Trophoblast cell (in vitro differentiated cells and primary cell): ENCODE measurements around the gene SLC35A2.

Source experiments
- DNase-seq, 2 donors: peaks; one replicate each; pipeline ENCODE4 v3.0.0-alpha.2; 2016
- H2AFZ ChIP-seq: 2 replicates; pipeline ENCODE4 v1.6.1; 2013; ENCODE audit warnings: low read length, moderate library complexity, mild to moderate bottlenecking; ENCODE audit not compliant: insufficient read depth, poor library complexity
- H2AK5ac ChIP-seq: 2 replicates; pipeline ENCODE4 v1.6.1; 2013; ENCODE audit warnings: mild to moderate bottlenecking, low read length
- H2BK120ac ChIP-seq: 2 replicates; pipeline ENCODE4 v1.6.1; 2013; ENCODE audit warnings: low read length, mild to moderate bottlenecking, moderate library complexity; ENCODE audit not compliant: insufficient read depth, poor library complexity
- H2BK12ac ChIP-seq: 2 replicates; pipeline ENCODE4 v1.6.1; 2013; ENCODE audit warnings: mild to moderate bottlenecking, low read length, moderate library complexity
- H2BK5ac ChIP-seq: 2 replicates; pipeline ENCODE4 v1.6.1; 2013; ENCODE audit warnings: low read length, low read depth, moderate library complexity, mild to moderate bottlenecking; ENCODE audit not compliant: poor library complexity
- H3K14ac ChIP-seq: 2 replicates; pipeline ENCODE4 v1.6.1; 2013; ENCODE audit warnings: mild to moderate bottlenecking, low read length
- H3K18ac ChIP-seq: 2 replicates; pipeline ENCODE4 v1.6.1; 2013; ENCODE audit warnings: mild to moderate bottlenecking, low read length
- H3K23ac ChIP-seq: 2 replicates; pipeline ENCODE4 v1.6.1; 2013; ENCODE audit warnings: low read length
- H3K27ac ChIP-seq: 2 replicates; pipeline ENCODE4 v1.5.1; 2013; ENCODE audit warnings: low read depth, mild to moderate bottlenecking, inconsistent platforms, low read length, moderate library complexity
- H3K27me3 ChIP-seq: 2 replicates; pipeline ENCODE4 v1.6.1; 2013; ENCODE audit warnings: inconsistent platforms, mild to moderate bottlenecking, low read length, moderate library complexity; ENCODE audit not compliant: insufficient read depth
- H3K36me3 ChIP-seq, 2 experiments: 1 replicate in 1 of 2; 2 replicates in 1 of 2; pipeline ENCODE4 v1.6.1; 2013; ENCODE audit warnings: low read length in 2 of 2, mild to moderate bottlenecking in 2 of 2, moderate library complexity in 1 of 2; ENCODE audit not compliant: insufficient read depth in 2 of 2, control insufficient read depth in 1 of 2
- H3K4ac ChIP-seq: 2 replicates; pipeline ENCODE4 v1.6.1; 2013; ENCODE audit warnings: low read depth, mild to moderate bottlenecking, low read length, moderate library complexity
- H3K4me1 ChIP-seq, 2 experiments: 1 replicate in 1 of 2; 2 replicates in 1 of 2; pipeline ENCODE4 v1.6.1; 2013; ENCODE audit warnings: low read length in 2 of 2, mild to moderate bottlenecking in 2 of 2, moderate library complexity in 1 of 2; ENCODE audit not compliant: insufficient read depth in 2 of 2, control insufficient read depth in 1 of 2
- H3K4me2 ChIP-seq: 2 replicates; pipeline ENCODE4 v1.6.1; 2013; ENCODE audit warnings: inconsistent platforms, mild to moderate bottlenecking, low read length, moderate library complexity
- H3K4me3 ChIP-seq: 2 replicates; pipeline ENCODE4 v1.5.1; 2013; ENCODE audit warnings: mild to moderate bottlenecking, low read depth, low read length, inconsistent platforms
- H3K79me1 ChIP-seq: one replicate; pipeline ENCODE4 v1.6.1; 2013; ENCODE audit warnings: low read length
- H3K79me2 ChIP-seq: 2 replicates; pipeline ENCODE4 v1.6.1; 2013; ENCODE audit warnings: low read length, mild to moderate bottlenecking; ENCODE audit not compliant: control insufficient read depth, insufficient read depth, poor library complexity
- H3K9ac ChIP-seq: 2 replicates; pipeline ENCODE4 v1.6.1; 2013; ENCODE audit warnings: mild to moderate bottlenecking, low read length
- H3K9me3 ChIP-seq: 2 replicates; pipeline ENCODE4 v1.6.1; 2013; ENCODE audit warnings: low read depth, mild to moderate bottlenecking, control low read depth, inconsistent platforms, low read length; ENCODE audit not compliant: insufficient read depth
- H4K12ac ChIP-seq: 2 replicates; pipeline ENCODE4 v1.6.1; 2013; ENCODE audit warnings: low read depth, mild to moderate bottlenecking, low read length, moderate library complexity
- H4K8ac ChIP-seq: 2 replicates; pipeline ENCODE4 v1.6.1; 2013; ENCODE audit warnings: low read depth, mild to moderate bottlenecking, low read length, moderate library complexity
- H4K91ac ChIP-seq: one replicate; pipeline ENCODE4 v1.6.1; 2013; ENCODE audit warnings: low read depth, mild to moderate bottlenecking, low read length, moderate library complexity
- WGBS: extraction: QIAGEN DNeasy Blood & Tissue Kit; methylation state at CpG from one replicate; pipeline ENCODE4 v1.1.7; 2013; ENCODE audit warnings: missing lambda C conversion rate; ENCODE audit not compliant: insufficient read length, insufficient coverage; ENCODE audit errors: extremely low coverage; 5-methylcytosine and 5-hydroxymethylcytosine counted together

SLC35A2 gene

DNA sequence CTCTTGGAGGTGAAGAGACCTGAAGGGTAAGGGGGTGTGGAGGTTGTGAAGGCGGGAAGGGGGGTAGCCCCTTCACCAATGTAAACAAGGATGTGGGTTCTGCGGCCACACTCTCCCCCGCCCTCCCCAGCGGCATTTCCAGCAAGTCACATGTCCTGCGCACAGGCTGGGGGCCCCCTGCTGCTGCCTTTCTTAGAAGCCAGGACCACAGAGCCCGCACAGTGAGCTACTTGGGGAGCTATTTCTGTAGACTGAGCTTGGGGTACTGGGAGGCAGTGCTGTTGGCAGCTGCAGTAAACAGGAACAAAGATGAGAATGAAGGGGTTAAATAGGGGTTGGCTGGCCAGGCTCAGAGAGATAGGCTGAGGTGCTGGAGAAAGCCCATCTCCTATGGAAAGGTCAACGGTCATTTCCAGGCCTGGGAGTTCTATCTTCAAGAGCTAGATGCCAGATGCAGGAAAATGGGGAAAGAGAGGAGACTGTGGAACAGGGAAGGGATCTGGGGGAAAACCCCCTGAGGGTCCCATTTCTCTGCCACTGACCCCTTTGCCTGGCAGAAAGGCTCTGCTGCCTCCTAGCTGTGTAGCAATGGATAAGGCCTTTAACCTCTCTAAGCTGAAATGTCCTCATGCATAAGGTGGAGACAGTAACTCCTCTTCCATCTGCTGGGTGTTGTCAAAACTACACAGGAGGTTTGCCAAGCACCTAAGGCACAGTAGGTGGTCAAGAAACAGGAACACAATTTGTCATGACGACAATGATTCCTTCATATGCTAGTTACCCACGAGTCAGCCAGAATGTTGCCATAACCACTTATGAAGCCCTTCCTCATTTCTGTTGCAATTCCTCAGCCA is 25.8 kb upstream of the SLC35A2 start:
- Histone ChIP-seq H3K4me1 (peaks cover 0 to 2% of the 10 kb centered on the region in 2 experiments), H3K4ac (no peak overlapping the region), H3K36me3 (peaks cover 39 to 51% of the 10 kb centered on the region in 2 experiments), H4K91ac (no peak overlapping the region), H2AK5ac (no peak overlapping the region), H2BK12ac (no peak overlapping the region), H3K79me2 (no peaks in the 10 kb centered on the region), H4K12ac (no peak overlapping the region), H2BK5ac (no peak overlapping the region), H4K8ac (no peak overlapping the region), H3K14ac (no peak overlapping the region), H3K9me3 (no peaks in the 10 kb centered on the region), H3K4me2 (no peak overlapping the region), H3K27me3 (no peaks in the 10 kb centered on the region), H3K18ac (no peak overlapping the region), H3K9ac (no peak overlapping the region), H3K4me3 (no peak overlapping the region), H3K27ac (no peak overlapping the region), H2BK120ac (no peak overlapping the region), H2AFZ (no peak overlapping the region), H3K79me1 (no peaks in the 10 kb centered on the region), H3K23ac (no peak overlapping the region)
- DNase-seq: peak in 1 of 2 donors; percentile 21
- WGBS: no CpG with 5 or more reads among the region's 9 CpGs

DNA sequence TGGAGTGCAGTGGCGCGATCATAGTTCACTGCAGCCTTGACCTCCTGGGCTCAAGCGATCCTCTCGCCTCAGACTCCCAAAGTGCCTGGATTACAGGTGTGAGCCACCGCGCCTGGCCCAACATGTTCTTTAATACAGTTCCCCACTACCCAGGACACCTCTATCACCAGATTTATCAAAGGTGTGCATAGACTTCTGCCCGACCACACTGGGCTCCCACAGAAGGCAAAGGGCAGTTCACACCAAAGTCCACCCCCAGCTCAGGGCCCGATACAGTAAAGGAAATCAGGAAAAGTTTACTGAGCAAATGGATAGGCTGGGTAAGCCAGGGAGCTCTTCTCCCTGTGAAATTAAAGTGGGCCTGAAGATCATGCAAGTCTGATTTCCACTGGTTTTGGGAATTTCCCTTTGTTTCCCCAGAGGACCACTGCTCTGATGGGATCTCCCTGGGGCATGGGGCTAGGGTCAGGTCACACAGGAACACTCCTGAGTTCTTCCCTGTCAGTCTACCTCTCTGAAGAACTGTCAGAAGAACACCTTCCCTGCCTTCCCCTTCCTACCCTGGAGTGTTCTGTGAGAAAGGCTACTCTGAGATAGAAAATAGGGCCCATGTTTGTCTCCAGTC is 25.1 kb upstream of the SLC35A2 start:
- no peak overlapping the region for H2BK120ac ChIP-seq
- H2BK5ac ChIP-seq: no peak overlapping the region
- no CpG with 5 or more reads among the region's 8 CpGs for WGBS
- peaks cover 33 to 47% of the 10 kb centered on the region in 2 experiments for H3K36me3 ChIP-seq
- no peak overlapping the region for H2BK12ac ChIP-seq
- H3K4me2 ChIP-seq: no peak overlapping the region
- no peak for DNase-seq
- H3K79me2 ChIP-seq: no peaks in the 10 kb centered on the region
- H3K23ac ChIP-seq: no peak overlapping the region
- H3K14ac ChIP-seq: no peak overlapping the region
- H3K4ac ChIP-seq: no peak overlapping the region
- H4K91ac ChIP-seq: no peak overlapping the region
- no peak overlapping the region for H3K27ac ChIP-seq
- H4K8ac ChIP-seq: no peak overlapping the region
- no peak overlapping the region for H3K4me3 ChIP-seq
- H2AK5ac ChIP-seq: no peak overlapping the region
- no peaks in the 10 kb centered on the region for H3K9me3 ChIP-seq
- H3K27me3 ChIP-seq: no peaks in the 10 kb centered on the region
- H3K9ac ChIP-seq: no peak overlapping the region
- H2AFZ ChIP-seq: no peak overlapping the region
- H3K79me1 ChIP-seq: no peaks in the 10 kb centered on the region
- H3K18ac ChIP-seq: no peak overlapping the region
- H4K12ac ChIP-seq: no peak overlapping the region
- peaks cover 0 to 2% of the 10 kb centered on the region in 2 experiments for H3K4me1 ChIP-seq

DNA sequence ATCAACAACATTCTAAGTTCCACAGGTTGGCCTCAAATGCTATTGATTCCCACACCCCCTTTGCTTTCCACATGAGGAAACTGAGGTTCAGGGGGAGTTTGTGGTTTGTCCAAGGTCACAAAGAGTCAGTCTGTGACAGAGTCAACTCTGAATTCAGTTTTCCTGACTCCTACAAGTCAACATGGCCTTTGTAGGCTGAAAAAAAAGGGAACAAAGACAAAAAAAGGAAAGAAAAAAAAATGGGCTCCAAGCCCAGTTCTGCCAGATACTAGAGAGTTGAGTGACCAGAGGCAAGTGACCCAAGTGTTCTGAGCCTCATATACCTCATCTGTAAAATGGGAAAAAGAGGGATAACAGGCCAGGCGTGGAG is 23.8 kb upstream of the SLC35A2 start:
- no CpG with 5 or more reads among the region's 1 CpG for WGBS
- H3K79me1 ChIP-seq: no peaks in the 10 kb centered on the region
- H2BK120ac ChIP-seq: no peak overlapping the region
- no peak overlapping the region for H4K8ac ChIP-seq
- no peak overlapping the region for H3K23ac ChIP-seq
- H3K4me3 ChIP-seq: no peak overlapping the region
- no peak overlapping the region for H2AK5ac ChIP-seq
- H2BK5ac ChIP-seq: no peak overlapping the region
- no peak overlapping the region for H3K18ac ChIP-seq
- H3K14ac ChIP-seq: no peak overlapping the region
- H3K27ac ChIP-seq: no peak overlapping the region
- H3K9ac ChIP-seq: no peak overlapping the region
- H2BK12ac ChIP-seq: no peak overlapping the region
- H3K36me3 ChIP-seq: peaks cover 32 to 42% of the 10 kb centered on the region in 2 experiments
- no peaks in the 10 kb centered on the region for H3K79me2 ChIP-seq
- no peak for DNase-seq
- H4K12ac ChIP-seq: no peak overlapping the region
- no peaks in the 10 kb centered on the region for H3K27me3 ChIP-seq
- H3K4ac ChIP-seq: no peak overlapping the region
- no peak overlapping the region for H2AFZ ChIP-seq
- H3K4me2 ChIP-seq: no peak overlapping the region
- H4K91ac ChIP-seq: no peak overlapping the region
- no peaks in the 10 kb centered on the region for H3K9me3 ChIP-seq
- H3K4me1 ChIP-seq: no peaks in the 10 kb centered on the region

DNA sequence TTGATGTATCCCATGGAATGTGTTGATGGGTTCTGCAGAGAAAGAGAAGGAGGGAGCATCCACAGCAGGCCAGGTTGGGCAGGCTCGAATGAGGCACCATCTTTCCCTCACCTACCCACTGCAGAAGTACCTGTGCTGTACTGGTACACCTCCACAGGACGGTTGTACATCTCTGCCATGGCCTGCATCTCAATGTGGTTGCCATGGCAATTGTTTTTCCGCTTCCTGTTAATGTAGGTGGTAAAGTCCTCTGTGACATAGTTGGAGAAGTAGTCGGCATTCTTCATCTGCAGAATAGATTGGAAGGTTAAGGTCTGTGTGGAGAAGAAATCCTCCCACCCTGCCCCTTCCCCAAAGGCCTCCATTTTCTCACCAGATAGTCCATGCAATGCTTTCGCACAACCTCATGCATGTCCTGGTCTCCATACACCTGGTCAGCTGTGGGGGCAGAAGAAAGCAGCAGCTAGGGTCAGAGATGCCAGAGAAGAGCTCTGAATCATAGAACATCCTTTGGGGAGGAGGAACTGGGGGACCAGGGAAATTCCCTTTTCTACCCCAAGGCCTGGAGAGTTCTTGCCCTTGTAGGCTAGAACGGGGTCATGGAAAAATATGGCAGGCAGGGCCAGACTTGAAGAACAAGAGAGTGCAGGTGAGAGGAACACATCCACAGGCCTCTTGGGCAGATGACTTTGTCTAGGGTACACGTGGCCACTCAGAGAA is 23.3 kb upstream of the SLC35A2 start:
- DNase-seq: no peak
- H2BK5ac ChIP-seq: no peak overlapping the region
- no peaks in the 10 kb centered on the region for H3K27me3 ChIP-seq
- no peak overlapping the region for H2BK120ac ChIP-seq
- no peak overlapping the region for H3K23ac ChIP-seq
- no peaks in the 10 kb centered on the region for H3K4me1 ChIP-seq
- no peak overlapping the region for H3K14ac ChIP-seq
- no CpG with 5 or more reads among the region's 7 CpGs for WGBS
- no peak overlapping the region for H4K12ac ChIP-seq
- H3K9me3 ChIP-seq: no peaks in the 10 kb centered on the region
- no peak overlapping the region for H3K4ac ChIP-seq
- H3K4me2 ChIP-seq: no peak overlapping the region
- no peak overlapping the region for H2AK5ac ChIP-seq
- H3K18ac ChIP-seq: no peak overlapping the region
- no peaks in the 10 kb centered on the region for H3K79me1 ChIP-seq
- H3K4me3 ChIP-seq: no peak overlapping the region
- H2BK12ac ChIP-seq: no peak overlapping the region
- H2AFZ ChIP-seq: no peak overlapping the region
- H3K36me3 ChIP-seq: peaks cover 28 to 39% of the 10 kb centered on the region in 2 experiments
- H4K8ac ChIP-seq: no peak overlapping the region
- no peak overlapping the region for H4K91ac ChIP-seq
- H3K27ac ChIP-seq: no peak overlapping the region
- H3K9ac ChIP-seq: no peak overlapping the region
- no peaks in the 10 kb centered on the region for H3K79me2 ChIP-seq
